ENCODE measurements around the gene CSMD2. TPM values are rescaled to one million over a fixed set of nuclear protein-coding genes. Genes with fewer than 3 reads are reported as not detected.

The CSMD2 gene
- total RNA-seq, 2 experiments from 2014 or later, result not detected

DNA sequence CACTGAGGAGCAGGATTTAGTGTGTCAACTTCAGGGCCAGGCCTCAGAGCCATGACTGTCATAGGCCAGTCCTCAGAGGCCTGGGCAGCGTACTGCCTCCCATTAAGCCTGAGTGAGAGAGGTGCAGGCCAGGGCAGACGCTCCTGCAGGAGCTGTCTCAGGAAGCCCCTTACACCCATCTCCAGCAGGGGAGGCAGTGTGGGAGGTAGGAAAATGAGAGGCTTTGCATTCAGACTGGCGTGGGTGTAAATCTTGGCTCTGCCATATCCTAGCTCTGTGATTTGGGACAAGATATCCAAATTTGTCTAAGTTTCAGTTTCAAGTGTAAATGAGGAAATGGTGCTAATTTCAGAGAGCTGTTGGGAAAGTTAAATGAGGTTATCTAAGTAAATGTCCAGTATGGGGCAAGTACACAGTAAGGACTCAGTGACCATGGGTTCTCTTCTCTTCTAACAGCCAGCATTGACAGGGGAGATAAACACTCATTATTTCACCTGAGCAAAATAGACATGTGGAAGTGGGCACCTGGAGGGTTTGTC lies 508.5 kb downstream of the CSMD2 start:
- CTCF ChIA-PET, result interaction anchor here (0.6 kb wide), 1 partner anchor 1080 kb away, joined by 3 read pairs; no protein-coding TSS in a partner anchor
- Mint-ChIP-seq H3K4me3 (no peak overlapping the region), H3K36me3 (ENCODE audit: low read depth) (no peaks in the 10 kb centered on the region), H3K27me3 (ENCODE audit: low read depth) (peaks cover 3% of the 10 kb centered on the region), H3K4me1 (ENCODE audit: low read depth) (no peaks in the 10 kb centered on the region), H3K27ac (no peak overlapping the region), H3K9me3 (no peaks in the 10 kb centered on the region)
- intact Hi-C loops (cut with micrococcal nuclease), result no loop called here
- no peak for DNase-seq

DNA sequence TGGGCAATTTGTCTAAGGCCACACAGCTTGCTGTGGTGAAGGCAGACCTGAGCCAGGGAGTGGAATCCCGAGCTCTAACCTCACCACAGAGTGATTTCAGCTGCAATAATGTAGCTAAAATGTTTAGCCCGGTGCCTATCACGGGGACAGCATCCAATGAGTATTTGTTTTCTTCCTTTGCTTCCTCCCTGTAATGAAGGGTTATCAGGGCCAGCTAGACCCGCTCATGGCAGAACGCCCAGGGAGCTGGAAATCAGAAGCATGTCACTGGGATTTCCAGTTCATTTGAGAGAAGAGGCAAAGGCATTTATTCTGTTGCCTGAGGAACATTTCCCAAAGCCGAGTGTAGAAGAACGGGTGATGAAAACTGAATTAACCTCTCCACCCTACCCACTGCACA lies 509.5 kb downstream of the CSMD2 start:
- CTCF ChIA-PET, result interaction anchor here (0.6 kb wide), 2 partner anchors 65 to 937 kb away, joined by 3 read pairs; no protein-coding TSS in a partner anchor
- Mint-ChIP-seq H3K27ac (no peak overlapping the region), H3K4me1 (ENCODE audit: low read depth) (no peaks in the 10 kb centered on the region), H3K4me3 (no peak overlapping the region), H3K27me3 (ENCODE audit: low read depth) (peaks cover 3% of the 10 kb centered on the region), H3K9me3 (no peaks in the 10 kb centered on the region), H3K36me3 (ENCODE audit: low read depth) (no peaks in the 10 kb centered on the region)
- intact Hi-C loops (cut with micrococcal nuclease), result no loop called here
- DNase-seq, result no peak

DNA sequence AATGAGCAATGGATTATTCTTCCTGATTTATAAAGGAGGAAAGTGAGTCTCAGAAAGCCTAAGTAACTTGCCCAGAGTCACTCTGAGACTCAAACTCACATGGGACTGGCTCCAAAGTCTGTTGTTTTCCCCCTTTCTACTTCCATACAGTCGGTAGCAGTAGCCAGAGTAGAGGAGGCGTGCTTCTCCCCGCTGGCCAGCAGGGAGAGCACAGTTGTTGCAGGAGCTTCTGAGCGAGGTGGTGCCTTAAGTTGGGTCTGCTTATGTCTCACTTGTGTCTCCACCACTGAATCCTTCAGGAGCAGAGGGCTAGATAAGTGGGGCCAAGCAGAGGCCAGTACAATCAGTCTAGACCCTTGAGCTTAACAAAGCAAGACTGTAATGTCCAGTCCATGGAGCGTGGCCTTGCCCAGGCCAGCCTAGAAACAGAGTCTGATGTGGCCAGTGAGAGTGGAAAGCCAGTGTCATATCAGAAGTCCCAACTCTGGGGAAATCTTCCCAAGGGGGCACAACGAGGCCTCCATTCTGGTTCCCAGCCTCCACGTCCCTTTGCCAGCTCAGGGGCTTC lies 510.7 kb downstream of the CSMD2 start:
- no peak for DNase-seq
- no peaks in the 10 kb centered on the region for H3K4me1 Mint-ChIP-seq (ENCODE audit: low read depth)
- CTCF ChIA-PET, result interaction anchor here (0.6 to 1.4 kb wide), 2 partner anchors 21 to 945 kb away, joined by 3 to 4 read pairs; no protein-coding TSS in a partner anchor

DNA sequence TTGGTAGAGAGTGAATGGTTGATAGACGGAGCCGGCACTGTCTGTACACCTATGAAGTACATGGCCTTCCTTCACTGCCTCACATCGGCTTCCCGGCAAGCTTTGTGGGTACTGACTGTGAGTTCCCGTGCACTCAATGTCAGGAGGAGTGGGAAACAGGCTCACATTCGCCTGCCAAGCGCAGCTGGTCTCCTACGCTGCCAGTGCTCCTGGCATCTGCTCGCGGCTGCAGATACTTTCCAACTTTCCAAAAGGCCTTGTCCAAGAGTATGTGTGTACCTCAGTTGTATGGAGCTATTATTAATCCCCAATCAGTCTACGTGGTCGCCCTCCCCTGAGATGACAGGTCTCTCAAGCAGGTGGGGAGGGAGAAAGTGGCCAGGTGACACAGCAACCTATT lies 511.8 kb downstream of the CSMD2 start:
- DNase-seq, result no peak
- CTCF ChIA-PET, result no interaction called here
- H3K4me1 Mint-ChIP-seq (ENCODE audit: low read depth), result no peaks in the 10 kb centered on the region
- no peak overlapping the region for H3K27ac Mint-ChIP-seq
- no peaks in the 10 kb centered on the region for H3K36me3 Mint-ChIP-seq (ENCODE audit: low read depth)
- intact Hi-C loops (cut with micrococcal nuclease), result no loop called here
- no peak overlapping the region for H3K4me3 Mint-ChIP-seq
- H3K27me3 Mint-ChIP-seq (ENCODE audit: low read depth), result peaks cover 3% of the 10 kb centered on the region
- H3K9me3 Mint-ChIP-seq, result no peaks in the 10 kb centered on the region

More for the DNA sequence above, 510.7 kb downstream of the CSMD2 start:
- H3K4me3 Mint-ChIP-seq, result no peak overlapping the region
- peaks cover 3% of the 10 kb centered on the region for H3K27me3 Mint-ChIP-seq (ENCODE audit: low read depth)
- no peaks in the 10 kb centered on the region for H3K9me3 Mint-ChIP-seq
- intact Hi-C loops (cut with micrococcal nuclease), result no loop called here
- no peaks in the 10 kb centered on the region for H3K36me3 Mint-ChIP-seq (ENCODE audit: low read depth)
- H3K27ac Mint-ChIP-seq, result no peak overlapping the region

DNA sequence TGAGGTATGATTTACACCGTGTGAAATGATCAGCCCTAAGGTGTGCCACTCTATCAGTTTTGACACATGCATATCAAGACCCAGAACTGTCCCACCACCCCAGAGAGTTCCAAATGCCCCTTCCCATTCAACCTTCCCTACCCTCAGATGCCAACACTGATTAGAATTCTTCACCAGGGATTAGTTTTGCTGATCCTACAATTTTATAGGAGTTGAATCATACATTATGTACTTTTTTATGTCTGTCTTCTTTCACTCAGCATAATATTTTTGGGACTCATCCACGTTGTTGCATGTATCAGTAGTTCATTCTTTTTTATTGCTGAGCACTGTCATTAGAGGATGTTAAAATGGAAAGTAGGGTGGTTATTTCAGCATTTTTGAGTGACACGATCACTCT lies 514.3 kb downstream of the CSMD2 start:
- Mint-ChIP-seq H3K36me3 (ENCODE audit: low read depth) (no peaks in the 10 kb centered on the region), H3K9me3 (no peaks in the 10 kb centered on the region), H3K27ac (no peak overlapping the region), H3K27me3 (ENCODE audit: low read depth) (peaks cover 7% of the 10 kb centered on the region), H3K4me1 (ENCODE audit: low read depth) (no peaks in the 10 kb centered on the region), H3K4me3 (no peak overlapping the region)
- CTCF ChIA-PET, result interaction anchor here (0.7 kb wide), 1 partner anchor 110 kb away, joined by 3 read pairs; no protein-coding TSS in a partner anchor
- no peak for DNase-seq
- intact Hi-C loops (cut with micrococcal nuclease), result no loop called here

DNA sequence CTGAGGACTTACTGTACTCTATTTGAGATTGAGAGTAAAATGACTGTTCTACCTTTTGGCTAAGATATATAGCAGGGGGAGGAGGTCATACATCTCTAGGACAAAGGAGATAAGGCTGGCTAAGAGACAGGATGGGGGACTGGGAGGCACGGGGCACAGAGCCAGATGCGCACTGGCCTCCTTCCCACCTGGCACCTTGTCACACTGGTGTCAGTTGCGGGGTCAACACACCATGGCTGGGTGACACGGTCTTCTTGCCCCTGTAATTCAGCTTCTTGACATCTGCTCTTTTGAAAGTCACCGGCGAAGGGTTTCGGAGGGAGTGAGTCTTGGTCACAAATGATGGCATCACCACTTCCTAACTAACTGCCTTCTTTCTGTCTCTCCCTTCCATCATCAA lies 515.3 kb downstream of the CSMD2 start:
- Mint-ChIP-seq H3K4me1 (ENCODE audit: low read depth) (no peaks in the 10 kb centered on the region), H3K4me3 (no peak overlapping the region), H3K27me3 (ENCODE audit: low read depth) (peaks cover 8% of the 10 kb centered on the region), H3K27ac (no peak overlapping the region), H3K36me3 (ENCODE audit: low read depth) (no peaks in the 10 kb centered on the region), H3K9me3 (no peaks in the 10 kb centered on the region)
- CTCF ChIA-PET, result no interaction called here
- intact Hi-C loops (cut with micrococcal nuclease), result no loop called here
- no peak for DNase-seq

DNA sequence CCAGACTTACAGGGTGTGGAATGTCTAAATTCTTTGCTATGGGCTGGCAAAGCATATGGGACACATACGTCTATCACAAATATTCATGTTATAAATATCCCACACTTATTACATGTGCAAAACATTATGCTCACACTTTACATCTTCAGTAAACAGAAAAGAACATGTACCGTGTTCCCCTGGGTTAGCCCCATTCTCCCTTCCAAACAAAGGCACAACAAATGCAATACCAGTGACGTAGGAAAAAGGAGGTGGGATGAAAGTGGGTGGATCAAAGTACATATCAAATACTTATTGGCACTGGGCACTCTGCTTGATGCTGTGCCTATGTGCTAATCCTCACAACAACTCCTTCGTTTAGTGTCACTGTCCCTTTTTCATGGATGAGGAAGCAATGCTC lies 521.8 kb downstream of the CSMD2 start:
- H3K9me3 Mint-ChIP-seq, result no peaks in the 10 kb centered on the region
- no peak overlapping the region for H3K27ac Mint-ChIP-seq
- no peaks in the 10 kb centered on the region for H3K4me1 Mint-ChIP-seq (ENCODE audit: low read depth)
- intact Hi-C loops (cut with micrococcal nuclease), result no loop called here
- CTCF ChIA-PET, result no interaction called here
- no peak for DNase-seq
- H3K36me3 Mint-ChIP-seq (ENCODE audit: low read depth), result no peaks in the 10 kb centered on the region
- peaks cover 25% of the 10 kb centered on the region for H3K27me3 Mint-ChIP-seq (ENCODE audit: low read depth)
- H3K4me3 Mint-ChIP-seq, result no peak overlapping the region

DNA sequence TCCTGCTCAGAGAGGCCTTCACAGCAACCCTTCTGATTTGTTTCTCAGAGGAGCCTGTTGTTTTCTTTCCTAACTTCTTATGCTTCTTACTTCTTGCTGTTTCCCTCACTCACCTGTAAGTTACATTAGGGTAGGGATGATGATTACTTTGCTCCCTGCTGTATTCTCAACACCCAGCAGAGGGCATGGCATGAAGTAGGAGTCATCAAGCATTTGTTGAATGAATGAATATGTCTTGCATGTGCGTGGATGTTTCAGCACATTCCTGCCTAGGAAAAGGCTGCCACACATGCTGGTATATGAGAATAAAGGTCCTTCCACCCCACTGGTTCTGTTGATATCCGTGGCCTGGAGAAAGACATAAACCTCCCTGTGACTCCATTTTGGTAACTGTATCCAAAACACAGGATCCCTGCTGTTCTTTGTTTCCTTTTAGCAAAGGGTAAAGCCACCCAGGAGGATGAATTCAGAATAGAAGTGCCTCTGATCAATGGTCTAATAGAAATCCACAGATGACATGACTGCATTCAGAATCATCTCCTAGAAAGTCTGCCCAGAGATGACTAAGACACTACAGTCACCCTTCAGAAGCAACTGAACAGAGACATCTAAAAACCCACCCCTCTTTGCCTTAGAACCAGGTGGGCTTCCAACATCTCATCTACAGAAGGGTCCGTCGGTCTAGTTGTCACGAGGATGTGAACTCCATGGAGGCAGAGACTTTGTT lies 523.8 kb downstream of the CSMD2 start:
- H3K27me3 Mint-ChIP-seq (ENCODE audit: low read depth), result peaks cover 24% of the 10 kb centered on the region
- no peaks in the 10 kb centered on the region for H3K9me3 Mint-ChIP-seq

DNA sequence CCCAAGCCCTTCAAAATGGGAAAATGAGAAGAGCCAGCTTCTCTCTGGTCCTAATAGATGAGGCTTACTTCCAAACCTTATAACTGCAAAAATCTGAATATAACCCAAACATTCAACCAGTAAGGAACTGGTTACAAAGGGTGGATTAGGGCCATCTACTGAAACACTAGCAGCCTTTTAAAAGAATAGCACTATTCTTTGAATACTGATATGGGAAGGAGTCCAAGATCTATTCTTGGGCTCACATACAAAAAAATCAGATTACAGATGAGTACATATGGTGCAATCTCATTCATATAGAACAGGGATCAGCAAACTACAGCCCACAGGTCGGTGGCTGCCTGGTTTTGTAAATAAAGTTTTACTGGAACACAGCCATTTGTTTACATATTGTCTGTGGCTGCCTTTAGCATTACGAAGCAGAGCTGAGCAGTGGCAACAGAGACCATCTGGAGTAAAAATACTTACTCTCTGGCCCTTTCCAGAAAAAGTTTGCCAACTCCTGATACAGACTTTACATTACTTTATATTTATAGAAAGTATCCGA lies 524.8 kb downstream of the CSMD2 start:
- H3K4me1 Mint-ChIP-seq (ENCODE audit: low read depth), result no peaks in the 10 kb centered on the region
- H3K9me3 Mint-ChIP-seq, result no peaks in the 10 kb centered on the region
- no peak overlapping the region for H3K4me3 Mint-ChIP-seq
- peaks cover 21% of the 10 kb centered on the region for H3K27me3 Mint-ChIP-seq (ENCODE audit: low read depth)
- no peak for DNase-seq
- no peak overlapping the region for H3K27ac Mint-ChIP-seq
- CTCF ChIA-PET, result interaction anchor here (0.9 to 1.1 kb wide), 2 partner anchors 10 to 1102 kb away, joined by 3 read pairs; no protein-coding TSS in a partner anchor
- H3K36me3 Mint-ChIP-seq (ENCODE audit: low read depth), result no peaks in the 10 kb centered on the region
- intact Hi-C loops (cut with micrococcal nuclease), result no loop called here

More for the DNA sequence above, 523.8 kb downstream of the CSMD2 start:
- no peak for DNase-seq
- Mint-ChIP-seq H3K4me3 (no peak overlapping the region), H3K27ac (no peak overlapping the region), H3K4me1 (ENCODE audit: low read depth) (no peaks in the 10 kb centered on the region), H3K36me3 (ENCODE audit: low read depth) (no peaks in the 10 kb centered on the region)
- CTCF ChIA-PET, result no interaction called here
- intact Hi-C loops (cut with micrococcal nuclease), result no loop called here

DNA sequence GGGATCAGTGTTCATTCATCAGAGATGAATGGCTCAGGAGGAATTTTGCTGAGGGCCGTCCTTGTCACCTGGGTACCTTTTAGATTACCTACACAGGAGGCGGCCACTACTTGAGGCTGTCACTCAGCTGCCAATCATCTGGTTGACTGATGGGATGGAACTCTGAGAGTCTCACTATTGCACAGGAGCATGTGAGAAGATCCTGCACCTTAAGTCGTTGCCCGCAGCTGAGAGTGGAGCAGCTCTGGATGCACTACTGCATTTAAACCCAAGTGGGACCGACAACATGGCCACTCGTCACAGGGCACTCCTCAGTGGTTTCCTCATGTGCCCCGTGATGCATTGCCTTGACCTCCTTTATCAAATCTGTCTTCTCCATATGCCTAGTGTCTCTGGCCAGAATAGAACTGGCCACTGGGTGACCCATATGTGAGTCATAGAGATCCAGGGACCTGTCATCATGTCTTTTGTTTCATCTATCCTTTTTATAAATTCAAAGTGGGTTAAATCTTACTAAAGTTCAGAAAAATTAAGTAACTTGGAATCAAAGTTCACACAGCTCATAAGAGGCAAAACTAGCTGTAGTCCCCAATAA lies 527.1 kb downstream of the CSMD2 start:
- Mint-ChIP-seq H3K9me3 (no peaks in the 10 kb centered on the region), H3K4me3 (no peak overlapping the region), H3K27me3 (ENCODE audit: low read depth) (peaks cover 32% of the 10 kb centered on the region), H3K27ac (no peak overlapping the region), H3K4me1 (ENCODE audit: low read depth) (no peaks in the 10 kb centered on the region), H3K36me3 (ENCODE audit: low read depth) (no peaks in the 10 kb centered on the region)
- CTCF ChIA-PET, result interaction anchor here (1.5 kb wide), 1 partner anchor 525 kb away, joined by 3 read pairs; no protein-coding TSS in a partner anchor
- intact Hi-C loops (cut with micrococcal nuclease), result no loop called here
- DNase-seq, result no peak

DNA sequence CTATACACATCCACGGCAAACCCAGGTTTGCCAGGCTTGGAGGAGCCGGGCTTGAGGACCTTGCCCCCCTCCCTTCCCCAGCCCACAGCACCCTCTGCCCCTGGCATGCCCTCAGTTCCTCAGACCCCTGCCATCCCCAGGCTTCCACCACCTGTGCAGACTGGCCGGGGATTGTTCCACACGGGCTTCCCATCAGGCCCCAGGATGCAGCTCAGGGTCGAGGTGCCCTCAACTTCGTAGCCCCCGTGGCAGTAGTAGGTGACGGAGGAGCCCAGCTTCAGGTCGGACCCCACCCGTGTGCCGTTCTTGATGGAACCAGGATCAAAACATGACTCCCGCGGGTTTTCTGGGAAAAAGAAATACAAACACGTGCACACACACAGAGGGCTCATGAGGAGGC lies 528.8 kb downstream of the CSMD2 start:
- intact Hi-C loops (cut with micrococcal nuclease), result no loop called here
- DNase-seq, result no peak
- Mint-ChIP-seq H3K4me3 (no peak overlapping the region), H3K27ac (no peak overlapping the region), H3K27me3 (ENCODE audit: low read depth) (peaks cover 29% of the 10 kb centered on the region), H3K9me3 (no peaks in the 10 kb centered on the region), H3K4me1 (ENCODE audit: low read depth) (no peaks in the 10 kb centered on the region), H3K36me3 (ENCODE audit: low read depth) (no peaks in the 10 kb centered on the region)
- CTCF ChIA-PET, result interaction anchor here (1.2 kb wide), 1 partner anchor 11 kb away, joined by 4 read pairs; no protein-coding TSS in a partner anchor

DNA sequence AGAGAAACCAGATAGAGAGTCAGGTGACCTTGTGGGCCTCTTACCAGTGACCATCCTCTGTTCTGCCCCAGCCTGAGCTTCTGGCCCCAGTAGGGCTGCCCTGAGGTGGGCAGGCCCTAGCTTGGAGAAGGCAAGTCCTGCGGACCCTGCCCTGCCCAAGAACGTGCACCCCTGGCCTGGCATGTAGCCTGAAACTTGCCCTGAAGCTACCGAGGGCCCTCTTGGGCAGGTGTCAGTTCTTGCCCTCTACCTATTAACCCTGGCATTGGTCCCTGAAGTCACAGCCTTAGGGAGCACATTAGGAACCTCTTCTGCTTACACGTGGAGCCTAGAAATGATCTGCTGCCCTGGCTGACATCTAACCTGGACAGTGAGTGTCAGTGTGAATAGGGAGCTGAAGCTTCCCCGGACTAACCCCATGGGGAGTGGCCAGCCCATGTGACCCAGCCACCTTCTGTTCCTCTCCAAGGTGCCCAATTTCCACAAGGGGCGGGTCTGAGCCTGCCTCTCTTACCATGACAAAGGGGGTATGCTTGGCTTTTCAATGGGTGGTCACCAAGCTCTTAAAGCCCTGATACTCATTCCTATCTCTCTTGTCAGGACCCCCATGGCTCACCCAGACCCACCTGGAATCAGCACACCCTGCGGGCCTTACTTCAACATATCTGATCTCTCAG lies 529.6 kb downstream of the CSMD2 start:
- CTCF ChIA-PET, result interaction anchor here (1.2 to 3.6 kb wide), 2 partner anchors 11 to 1108 kb away, joined by 4 to 31 read pairs; no protein-coding TSS in a partner anchor
- no peak overlapping the region for H3K27ac Mint-ChIP-seq
- intact Hi-C loops (cut with micrococcal nuclease), result no loop called here
- no peaks in the 10 kb centered on the region for H3K9me3 Mint-ChIP-seq
- H3K4me3 Mint-ChIP-seq, result no peak overlapping the region
- H3K4me1 Mint-ChIP-seq (ENCODE audit: low read depth), result no peaks in the 10 kb centered on the region
- H3K27me3 Mint-ChIP-seq (ENCODE audit: low read depth), result peaks cover 31% of the 10 kb centered on the region
- DNase-seq, result no peak
- H3K36me3 Mint-ChIP-seq (ENCODE audit: low read depth), result no peaks in the 10 kb centered on the region
